MM.1S (cell line): Measurements from ENCODE around the gene NFKBIA.
A peak's percentile ranks its signal among the peaks of the same experiment; 100 is the strongest.

Experiments
- DNase-seq: peaks from one replicate; pipeline ENCODE4 v3.0.0-alpha.2; 2015
- H2AFZ ChIP-seq: fragments of 300-600 bp; sonication (generic); 2 replicates; pipeline ENCODE4 v1.6.0; 2016; ENCODE audit warnings: antibody characterized with exemption, low read length
- H3F3A ChIP-seq: fragments of 300-600 bp; sonication (generic); 2 replicates; pipeline ENCODE4 v1.6.1; 2016; ENCODE audit warnings: mild to moderate bottlenecking, antibody characterized with exemption, low read length, moderate library complexity, mixed read lengths; ENCODE audit not compliant: insufficient read depth
- H3K27ac ChIP-seq: fragments of 300-600 bp; sonication (generic); 2 replicates; pipeline ENCODE4 v1.5.1; 2016; ENCODE audit warnings: mild to moderate bottlenecking, low read length
- H3K27me3 ChIP-seq: fragments of 300-600 bp; sonication (generic); replicated peaks from 2 replicates; pipeline ENCODE4 v1.6.0; 2016; ENCODE audit warnings: low read length; ENCODE audit not compliant: insufficient read depth
- H3K36me3 ChIP-seq: fragments of 300-600 bp; sonication (generic); replicated peaks from 2 replicates; pipeline ENCODE4 v1.6.1; 2016; ENCODE audit warnings: mild to moderate bottlenecking, low read length, mixed read lengths; ENCODE audit not compliant: insufficient read depth
- H3K4me1 ChIP-seq: fragments of 300-600 bp; sonication (generic); 2 replicates; pipeline ENCODE4 v1.6.1; 2016; ENCODE audit warnings: low read length, mixed read lengths
- H3K4me2 ChIP-seq: fragments of 300-600 bp; sonication (generic); 2 replicates; pipeline ENCODE4 v1.6.0; 2016; ENCODE audit warnings: low read depth, low read length
- H3K4me3 ChIP-seq: fragments of 300-600 bp; sonication (generic); 2 replicates; pipeline ENCODE4 v1.5.1; 2016; ENCODE audit warnings: low read length, mixed read lengths
- H3K79me2 ChIP-seq: fragments of 300-600 bp; sonication (generic); 2 replicates; pipeline ENCODE4 v1.6.1; 2016; ENCODE audit warnings: mixed run types, low read length, mixed read lengths
- H3K9ac ChIP-seq: fragments of 300-600 bp; sonication (generic); 2 replicates; pipeline ENCODE4 v1.6.1; 2016; ENCODE audit warnings: low read length, mixed read lengths
- H3K9me2 ChIP-seq: fragments of 300-600 bp; sonication (generic); replicated peaks from 2 replicates; pipeline ENCODE4 v1.6.1; 2016; ENCODE audit warnings: mild to moderate bottlenecking, low read length, mixed read lengths; ENCODE audit not compliant: insufficient read depth
- H3K9me3 ChIP-seq: fragments of 300-600 bp; sonication (generic); replicated peaks from 2 replicates; pipeline ENCODE4 v1.6.1; 2016; ENCODE audit warnings: mild to moderate bottlenecking, low read length, mixed read lengths; ENCODE audit not compliant: insufficient read depth
- H4K20me1 ChIP-seq: fragments of 300-600 bp; sonication (generic); 2 replicates; pipeline ENCODE4 v1.6.1; 2016; ENCODE audit warnings: mild to moderate bottlenecking, low read length, moderate library complexity, mixed read lengths; ENCODE audit not compliant: insufficient read depth
- EZH2 ChIP-seq: fragments of 300-600 bp; sonication (generic); optimal IDR thresholded peaks from 2 replicates; pipeline ENCODE3; 2017; ENCODE audit warnings: low read depth, mild to moderate bottlenecking, antibody characterized with exemption, low read length, mixed read lengths
- EZH2phosphoT487 ChIP-seq: fragments of 300-600 bp; sonication (generic); IDR thresholded peaks from 2 replicates; pipeline ENCODE4 v1.6.1; 2018; ENCODE audit warnings: antibody characterized with exemption, low read length
- TF ChIP-seq, protein P1 (sequence below): fragments of 300-600 bp; sonication (generic); IDR thresholded peaks from 2 replicates; pipeline ENCODE4 v1.5.1; 2016; ENCODE audit warnings: antibody characterized with exemption, low read length, mixed read lengths

NFKBIA gene

DNA sequence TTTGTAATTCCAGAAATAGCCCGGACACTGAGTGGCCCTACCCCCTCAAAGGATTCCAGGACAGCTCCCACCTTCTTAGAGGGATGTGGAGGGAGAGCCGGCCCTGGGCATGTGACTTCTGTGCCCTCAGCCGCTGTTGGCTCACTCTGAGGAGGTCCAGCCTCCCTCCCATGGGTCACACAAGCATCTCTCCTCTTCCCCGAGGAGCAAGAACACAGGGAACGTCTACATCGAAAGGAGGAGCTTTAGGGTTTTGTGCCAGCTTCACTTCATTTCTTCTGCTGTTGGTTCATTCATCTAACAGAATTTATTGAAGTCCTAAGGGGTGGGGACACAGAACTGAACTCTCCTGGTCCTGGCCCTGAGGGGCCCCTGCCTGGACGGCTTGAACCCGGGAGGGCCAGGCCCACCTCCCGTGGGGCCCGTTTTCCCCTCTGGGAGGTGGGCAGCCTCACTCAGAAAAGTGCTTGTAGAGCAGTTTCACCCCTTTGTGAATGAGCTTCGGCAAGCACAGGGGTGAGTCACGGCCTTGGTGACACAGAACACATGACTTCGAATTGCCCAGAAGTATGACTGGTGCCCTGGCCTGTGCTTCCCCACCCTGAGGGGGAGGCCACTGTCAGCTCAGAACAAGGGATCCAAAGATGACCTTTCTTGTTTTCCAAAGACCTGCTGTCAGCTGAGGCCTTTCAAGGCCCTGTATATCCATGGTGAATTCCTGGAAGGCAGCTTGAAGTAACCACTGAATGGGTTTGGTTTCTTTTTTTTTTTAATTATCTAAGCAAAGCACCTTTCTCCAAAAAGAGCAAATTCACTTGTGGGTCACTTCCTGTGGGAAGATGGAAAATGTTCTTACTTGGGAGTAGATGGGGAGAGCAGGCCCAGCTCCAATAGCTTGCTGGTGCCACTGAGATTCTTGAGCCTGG is 39.2 kb downstream of the NFKBIA start:
- Histone ChIP-seq H4K20me1 (no peaks in the 10 kb centered on the region), H3K9me2 (no peaks in the 10 kb centered on the region), H3K9ac (no peak overlapping the region), H3K9me3 (no peaks in the 10 kb centered on the region), H3K4me1 (peaks cover 10% of the 10 kb centered on the region), H3K4me3 (no peak overlapping the region), H3K79me2 (no peaks in the 10 kb centered on the region), H3F3A (no peaks in the 10 kb centered on the region), H2AFZ (peak overlapping the region; percentile 53; the same call in 1 of the 2 replicates), H3K27me3 (no peaks in the 10 kb centered on the region), H3K4me2 (peak overlapping the region; percentile 43; the same call in 1 of the 2 replicates), H3K27ac (no peak overlapping the region), H3K36me3 (no peaks in the 10 kb centered on the region)
- TF ChIP-seq EZH2, result no peak
- TF ChIP-seq, protein P1, sequence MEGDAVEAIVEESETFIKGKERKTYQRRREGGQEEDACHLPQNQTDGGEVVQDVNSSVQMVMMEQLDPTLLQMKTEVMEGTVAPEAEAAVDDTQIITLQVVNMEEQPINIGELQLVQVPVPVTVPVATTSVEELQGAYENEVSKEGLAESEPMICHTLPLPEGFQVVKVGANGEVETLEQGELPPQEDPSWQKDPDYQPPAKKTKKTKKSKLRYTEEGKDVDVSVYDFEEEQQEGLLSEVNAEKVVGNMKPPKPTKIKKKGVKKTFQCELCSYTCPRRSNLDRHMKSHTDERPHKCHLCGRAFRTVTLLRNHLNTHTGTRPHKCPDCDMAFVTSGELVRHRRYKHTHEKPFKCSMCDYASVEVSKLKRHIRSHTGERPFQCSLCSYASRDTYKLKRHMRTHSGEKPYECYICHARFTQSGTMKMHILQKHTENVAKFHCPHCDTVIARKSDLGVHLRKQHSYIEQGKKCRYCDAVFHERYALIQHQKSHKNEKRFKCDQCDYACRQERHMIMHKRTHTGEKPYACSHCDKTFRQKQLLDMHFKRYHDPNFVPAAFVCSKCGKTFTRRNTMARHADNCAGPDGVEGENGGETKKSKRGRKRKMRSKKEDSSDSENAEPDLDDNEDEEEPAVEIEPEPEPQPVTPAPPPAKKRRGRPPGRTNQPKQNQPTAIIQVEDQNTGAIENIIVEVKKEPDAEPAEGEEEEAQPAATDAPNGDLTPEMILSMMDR, result no peak
- DNase-seq, result peak; percentile 41

DNA sequence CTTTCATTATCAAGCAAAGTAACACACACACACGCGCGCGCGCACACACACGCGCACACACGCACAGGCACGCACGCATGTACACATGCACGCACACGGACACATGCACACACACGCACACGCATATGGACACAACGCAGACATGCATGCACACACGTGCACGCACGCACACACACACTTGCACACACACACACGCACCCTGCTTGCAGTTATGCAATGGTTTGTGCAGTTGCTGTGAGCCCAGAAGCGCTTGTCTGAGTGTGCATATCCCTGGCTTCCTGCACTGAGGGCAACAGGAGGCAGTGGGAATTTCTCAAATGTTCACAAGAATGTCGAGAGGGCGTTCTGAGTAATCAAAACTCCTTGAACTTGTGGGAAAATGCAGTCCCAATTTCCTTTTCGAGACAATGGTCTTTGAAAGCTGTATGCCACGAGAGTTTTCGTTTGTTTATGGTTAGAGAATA is 41.6 kb downstream of the NFKBIA start:
- Histone ChIP-seq H3K36me3 (no peaks in the 10 kb centered on the region), H3K4me2 (no peak overlapping the region), H3K9me2 (no peaks in the 10 kb centered on the region), H3F3A (no peaks in the 10 kb centered on the region), H3K27ac (no peak overlapping the region), H3K79me2 (no peaks in the 10 kb centered on the region), H3K9me3 (no peaks in the 10 kb centered on the region), H3K27me3 (no peaks in the 10 kb centered on the region), H2AFZ (no peak overlapping the region), H4K20me1 (no peaks in the 10 kb centered on the region), H3K9ac (no peak overlapping the region), H3K4me1 (peaks cover 10% of the 10 kb centered on the region), H3K4me3 (no peak overlapping the region)
- DNase-seq, result no peak
- TF ChIP-seq EZH2phosphoT487, result no peak
- TF ChIP-seq EZH2, result no peak
- TF ChIP-seq, protein P1, result no peak

DNA sequence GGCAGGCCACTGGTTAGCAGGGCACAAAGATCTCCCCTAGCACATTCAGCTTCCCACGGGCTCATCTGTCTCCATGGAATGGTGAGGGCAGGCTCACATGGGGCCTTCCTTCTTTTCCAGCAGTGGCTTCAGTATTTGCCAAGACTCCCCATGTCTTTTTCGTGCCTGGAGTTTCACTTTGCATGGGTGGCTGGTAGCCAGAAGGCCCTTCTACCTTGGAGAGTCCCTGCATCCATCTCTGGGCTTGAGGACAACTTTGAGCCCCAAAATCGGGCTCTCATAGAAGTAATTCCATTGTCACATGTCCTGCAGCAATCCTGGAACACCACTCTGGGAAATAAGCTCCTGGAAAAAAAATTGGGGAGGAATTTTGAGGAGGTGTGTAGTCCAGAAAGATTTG is 42.1 kb downstream of the NFKBIA start:
- Histone ChIP-seq H3K9me3 (no peaks in the 10 kb centered on the region), H3K79me2 (no peaks in the 10 kb centered on the region), H3K9ac (no peak overlapping the region), H3K4me2 (no peak overlapping the region), H3F3A (no peaks in the 10 kb centered on the region), H3K9me2 (no peaks in the 10 kb centered on the region), H3K4me1 (peaks cover 10% of the 10 kb centered on the region), H3K27me3 (no peaks in the 10 kb centered on the region), H4K20me1 (no peaks in the 10 kb centered on the region), H3K36me3 (no peaks in the 10 kb centered on the region), H2AFZ (no peak overlapping the region), H3K4me3 (no peak overlapping the region), H3K27ac (no peak overlapping the region)
- DNase-seq, result no peak
- TF ChIP-seq EZH2 (no peak), EZH2phosphoT487 (no peak)
- TF ChIP-seq, protein P1, result no peak
